HepG2 (cell line): Measurements from ENCODE around the gene C14orf119. TPM values are rescaled to one million over a fixed set of nuclear protein-coding genes. Genes with fewer than 3 reads are reported as not detected.

Source experiments
- AHR ChIP-seq: IDR thresholded peaks from 2 replicates; pipeline ENCODE4 v1.6.1; 2018; ENCODE audit warnings: missing genetic modification reagents, missing compliant biosample characterization
- BCLAF1 ChIP-seq: fragments of 450-650 bp; IDR thresholded peaks from 2 replicates; pipeline ENCODE4 v1.6.1; 2017; ENCODE audit warnings: mild to moderate bottlenecking
- BORCS8-MEF2B ChIP-seq: sonication (generic); formaldehyde crosslinking; IDR thresholded peaks from 2 replicates; pipeline ENCODE4 v1.8.0; 2022; ENCODE audit warnings: mild to moderate bottlenecking, missing genetic modification reagents
- FOXJ3 ChIP-seq: sonication (generic); formaldehyde crosslinking; IDR thresholded peaks from 2 replicates; pipeline ENCODE4 v1.4.0; 2020; ENCODE audit warnings: missing genetic modification reagents, mild to moderate bottlenecking, borderline replicate concordance
- GABPB1 ChIP-seq: IDR thresholded peaks from 2 replicates; pipeline ENCODE4 v1.6.1; 2016; ENCODE audit warnings: mild to moderate bottlenecking, missing genetic modification reagents, moderate library complexity, missing compliant biosample characterization
- KDM4B ChIP-seq: sonication (generic); formaldehyde crosslinking; IDR thresholded peaks from 2 replicates; pipeline ENCODE4 v1.4.0; 2020; ENCODE audit warnings: missing genetic modification reagents
- KLF11 ChIP-seq: IDR thresholded peaks from 2 replicates; pipeline ENCODE4 v1.6.1; 2016; ENCODE audit warnings: missing compliant biosample characterization
- KLF16 ChIP-seq, 2 experiments: sonication (generic) in 1 of 2; formaldehyde crosslinking in 1 of 2; IDR thresholded peaks; 2 replicates each; pipeline versions ENCODE4 v1.6.1 to v1.8.0; 2016 to 2023; ENCODE audit warnings: missing genetic modification reagents in 2 of 2, missing compliant biosample characterization in 1 of 2
- KLF9 ChIP-seq: IDR thresholded peaks from 2 replicates; pipeline ENCODE4 v1.6.1; 2016; ENCODE audit warnings: low read depth
- MAFK ChIP-seq, 2 experiments: IDR thresholded peaks in 1 of 2; conservative IDR thresholded peaks in 1 of 2; 2 replicates each; pipeline ENCODE4 v1.6.1; 2011; ENCODE audit warnings: improper control_type of control experiment in 2 of 2, low read length in 2 of 2
- MTA1 ChIP-seq: sonication (generic); formaldehyde crosslinking; IDR thresholded peaks from 2 replicates; pipeline ENCODE4 v1.4.0; 2020; ENCODE audit warnings: missing genetic modification reagents, mild to moderate bottlenecking, borderline replicate concordance
- MTF2 ChIP-seq: sonication (generic); formaldehyde crosslinking; IDR thresholded peaks from 2 replicates; pipeline ENCODE4 v1.5.0; 2020; ENCODE audit warnings: missing genetic modification reagents, borderline replicate concordance
- NFE2L2 ChIP-seq: fragments of 150-350 bp; IDR thresholded peaks from 2 replicates; pipeline ENCODE4 v1.6.1; 2014; ENCODE audit warnings: low read length
- NFYB ChIP-seq: sonication (generic); formaldehyde crosslinking; IDR thresholded peaks from 2 replicates; pipeline ENCODE4 v1.4.0; 2020; ENCODE audit warnings: missing genetic modification reagents
- RFX3 ChIP-seq: IDR thresholded peaks from 2 replicates; pipeline ENCODE4 v1.6.1; 2016; ENCODE audit warnings: missing biosample characterization, missing genetic modification reagents
- SIN3A ChIP-seq: IDR thresholded peaks from 2 replicates; pipeline ENCODE4 v1.6.1; 2011; ENCODE audit warnings: low read depth, mild to moderate bottlenecking, control low read depth, low read length, borderline replicate concordance
- ZBTB7B ChIP-seq: sonication (generic); formaldehyde crosslinking; IDR thresholded peaks from 2 replicates; pipeline ENCODE4 v1.4.0; 2020; ENCODE audit warnings: missing genetic modification reagents
- ZKSCAN5 ChIP-seq: sonication (generic); formaldehyde crosslinking; IDR thresholded peaks from 2 replicates; pipeline ENCODE4 v1.5.1; 2020; ENCODE audit warnings: mild to moderate bottlenecking, missing genetic modification reagents
- ZNF530 ChIP-seq: sonication (generic); formaldehyde crosslinking; IDR thresholded peaks from 2 replicates; pipeline ENCODE4 v1.5.0; 2020; ENCODE audit warnings: low read depth, mild to moderate bottlenecking, missing genetic modification reagents
- ZNF709 ChIP-seq: sonication (generic); formaldehyde crosslinking; IDR thresholded peaks from 2 replicates; pipeline ENCODE4 v1.5.0; 2020; ENCODE audit warnings: mild to moderate bottlenecking, missing genetic modification reagents
- polyA plus RNA-seq, 8 experiments: library from polyadenylated mRNA; depleted of rRNA in 3 of 8; stranded (reverse) in 7 of 8; unstranded in 1 of 8; fragments of >200 nt; fragmentation: Illumina TruSeq in 4 of 8; extraction: Trizol in 4 of 8; gene quantifications; 2 replicates each; pipeline versions ENCODE4 v1.2.1 to v1.2.3, GENCODE V29; 2011 to 2016; ENCODE audit warnings: low read depth in 4 of 8, missing spikeins in 1 of 8, mixed read lengths in 1 of 8; ENCODE audit not compliant: insufficient read depth in 1 of 8
- total RNA-seq, 5 experiments: library from RNA; depleted of rRNA; stranded (reverse); fragments of >200 nt; fragmentation: Illumina TruSeq; extraction: Trizol; gene quantifications; 2 replicates each; pipeline ENCODE4 v1.2.3, GENCODE V29; 2016; ENCODE audit warnings: low read depth in 1 of 5
- TF ChIP-seq, protein P1 (sequence below): sonication (generic); formaldehyde crosslinking; IDR thresholded peaks from 2 replicates; pipeline ENCODE4 v1.5.1; 2020; ENCODE audit warnings: missing genetic modification reagents, mild to moderate bottlenecking, borderline replicate concordance
- TF ChIP-seq, protein P2 (sequence below): sonication (generic); formaldehyde crosslinking; IDR thresholded peaks from 2 replicates; pipeline ENCODE4 v1.5.1; 2020; ENCODE audit warnings: mild to moderate bottlenecking, missing genetic modification reagents, moderate library complexity

Gene C14orf119
- total and polyA plus RNA-seq, 2 of the 13 experiments (the other 11 are each of a cell fraction or from before 2014, with no cell fraction given), result 117 to 206 TPM

DNA sequence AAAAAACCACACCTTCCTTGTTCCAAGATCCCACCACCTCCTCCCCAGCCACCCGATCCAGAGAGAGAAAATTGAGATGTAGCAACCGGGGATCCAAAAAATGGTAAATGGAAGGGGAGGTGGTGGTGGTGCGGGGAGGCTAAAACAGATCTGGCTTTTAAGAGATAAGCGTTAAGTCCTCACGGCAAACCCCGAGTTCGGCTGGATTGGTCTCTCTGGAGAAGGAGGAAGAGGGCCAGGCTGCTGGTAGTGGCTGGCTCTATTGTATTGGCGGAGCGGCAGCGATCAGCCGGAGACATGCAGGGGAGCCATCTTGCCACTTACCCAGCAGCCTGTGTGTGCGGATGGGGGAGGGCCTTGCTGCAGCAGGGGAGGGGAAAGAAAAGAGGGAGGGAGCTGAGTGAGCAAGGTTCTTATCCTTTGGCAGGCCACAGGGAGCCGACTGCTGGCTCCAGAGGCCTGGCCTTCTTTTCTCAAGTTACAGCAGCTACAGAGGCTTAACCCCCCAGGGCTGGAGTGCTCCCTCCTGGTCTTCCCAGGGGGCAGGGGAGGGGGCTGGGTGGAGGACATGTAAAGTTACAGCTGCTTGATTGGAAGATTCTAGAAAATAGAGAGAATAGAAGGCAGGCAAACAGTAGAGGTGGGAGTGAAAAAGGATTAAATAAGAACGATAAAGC, 23.9 kb upstream of the C14orf119 start (continued):
- TF ChIP-seq BCLAF1 (no peak), GABPB1 (CRISPR knock-in tag) (peak; percentile 79), ZBTB7B (CRISPR knock-in tag) (0 out of 2 replicates have a peak, but pooled peaks have one; percentile 68), MAFK (conservative IDR thresholded peaks at IDR 0.05 in 1 of 2, IDR thresholded peaks at IDR 0.05 in 1 of 2; ENCODE audit: low read length in 2 of 2) (0 out of 4 replicates have a peak, but pooled peaks have one; percentile 24 to 42), MTA1 (CRISPR knock-in tag) (peak; percentile 82; the same call in 1 of the 2 replicates), BORCS8-MEF2B (CRISPR knock-in tag) (peak; percentile 61), KLF9 (CRISPR knock-in tag) (0 out of 2 replicates have a peak, but pooled peaks have one; percentile 48), ZKSCAN5 (no peak; the same call in 1 of the 2 replicates), RFX3 (CRISPR knock-in tag) (no peak), KDM4B (CRISPR knock-in tag) (peak; percentile 67; the same call in 1 of the 2 replicates), KLF11 (CRISPR knock-in tag) (peak; percentile 23; the same call in 1 of the 2 replicates), NFYB (peak; percentile 35; the same call in 1 of the 2 replicates), KLF16 (CRISPR knock-in tag; IDR thresholded peaks at IDR 0.05) (peak in 1 of 2 experiments; percentile 77; a peak in 2 of 4 replicates), FOXJ3 (CRISPR knock-in tag) (no peak), ZNF530 (CRISPR knock-in tag) (no peak), AHR (CRISPR knock-in tag) (peak; percentile 99), ZNF709 (CRISPR knock-in tag) (peak; percentile 64; the same call in 1 of the 2 replicates), MTF2 (peak; percentile 78; the same call in 1 of the 2 replicates), NFE2L2 (no peak), SIN3A (peak; percentile 88)
- TF ChIP-seq, protein P1, sequence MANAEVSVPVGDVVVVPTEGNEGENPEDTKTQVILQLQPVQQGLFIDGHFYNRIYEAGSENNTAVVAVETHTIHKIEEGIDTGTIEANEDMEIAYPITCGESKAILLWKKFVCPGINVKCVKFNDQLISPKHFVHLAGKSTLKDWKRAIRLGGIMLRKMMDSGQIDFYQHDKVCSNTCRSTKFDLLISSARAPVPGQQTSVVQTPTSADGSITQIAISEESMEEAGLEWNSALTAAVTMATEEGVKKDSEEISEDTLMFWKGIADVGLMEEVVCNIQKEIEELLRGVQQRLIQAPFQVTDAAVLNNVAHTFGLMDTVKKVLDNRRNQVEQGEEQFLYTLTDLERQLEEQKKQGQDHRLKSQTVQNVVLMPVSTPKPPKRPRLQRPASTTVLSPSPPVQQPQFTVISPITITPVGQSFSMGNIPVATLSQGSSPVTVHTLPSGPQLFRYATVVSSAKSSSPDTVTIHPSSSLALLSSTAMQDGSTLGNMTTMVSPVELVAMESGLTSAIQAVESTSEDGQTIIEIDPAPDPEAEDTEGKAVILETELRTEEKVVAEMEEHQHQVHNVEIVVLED (CRISPR knock-in tag), result 0 out of 2 replicates have a peak, but pooled peaks have one; percentile 42
- TF ChIP-seq, protein P2, sequence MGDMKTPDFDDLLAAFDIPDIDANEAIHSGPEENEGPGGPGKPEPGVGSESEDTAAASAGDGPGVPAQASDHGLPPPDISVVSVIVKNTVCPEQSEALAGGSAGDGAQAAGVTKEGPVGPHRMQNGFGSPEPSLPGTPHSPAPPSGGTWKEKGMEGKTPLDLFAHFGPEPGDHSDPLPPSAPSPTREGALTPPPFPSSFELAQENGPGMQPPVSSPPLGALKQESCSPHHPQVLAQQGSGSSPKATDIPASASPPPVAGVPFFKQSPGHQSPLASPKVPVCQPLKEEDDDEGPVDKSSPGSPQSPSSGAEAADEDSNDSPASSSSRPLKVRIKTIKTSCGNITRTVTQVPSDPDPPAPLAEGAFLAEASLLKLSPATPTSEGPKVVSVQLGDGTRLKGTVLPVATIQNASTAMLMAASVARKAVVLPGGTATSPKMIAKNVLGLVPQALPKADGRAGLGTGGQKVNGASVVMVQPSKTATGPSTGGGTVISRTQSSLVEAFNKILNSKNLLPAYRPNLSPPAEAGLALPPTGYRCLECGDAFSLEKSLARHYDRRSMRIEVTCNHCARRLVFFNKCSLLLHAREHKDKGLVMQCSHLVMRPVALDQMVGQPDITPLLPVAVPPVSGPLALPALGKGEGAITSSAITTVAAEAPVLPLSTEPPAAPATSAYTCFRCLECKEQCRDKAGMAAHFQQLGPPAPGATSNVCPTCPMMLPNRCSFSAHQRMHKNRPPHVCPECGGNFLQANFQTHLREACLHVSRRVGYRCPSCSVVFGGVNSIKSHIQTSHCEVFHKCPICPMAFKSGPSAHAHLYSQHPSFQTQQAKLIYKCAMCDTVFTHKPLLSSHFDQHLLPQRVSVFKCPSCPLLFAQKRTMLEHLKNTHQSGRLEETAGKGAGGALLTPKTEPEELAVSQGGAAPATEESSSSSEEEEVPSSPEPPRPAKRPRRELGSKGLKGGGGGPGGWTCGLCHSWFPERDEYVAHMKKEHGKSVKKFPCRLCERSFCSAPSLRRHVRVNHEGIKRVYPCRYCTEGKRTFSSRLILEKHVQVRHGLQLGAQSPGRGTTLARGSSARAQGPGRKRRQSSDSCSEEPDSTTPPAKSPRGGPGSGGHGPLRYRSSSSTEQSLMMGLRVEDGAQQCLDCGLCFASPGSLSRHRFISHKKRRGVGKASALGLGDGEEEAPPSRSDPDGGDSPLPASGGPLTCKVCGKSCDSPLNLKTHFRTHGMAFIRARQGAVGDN (CRISPR knock-in tag), result peak; percentile 96
